HG03575 (cell line): ENCODE data around the gene MMP17.

ENCODE experiments used
- ATAC-seq: cut with Tn5 transposase; IDR thresholded peaks from one replicate; pipeline ENCODE4 v1.9.1; 2021; ENCODE audit not compliant: unreplicated experiment, insufficient number of reproducible peaks, low FRiP score; ENCODE audit errors: extremely low read depth

Gene MMP17

DNA sequence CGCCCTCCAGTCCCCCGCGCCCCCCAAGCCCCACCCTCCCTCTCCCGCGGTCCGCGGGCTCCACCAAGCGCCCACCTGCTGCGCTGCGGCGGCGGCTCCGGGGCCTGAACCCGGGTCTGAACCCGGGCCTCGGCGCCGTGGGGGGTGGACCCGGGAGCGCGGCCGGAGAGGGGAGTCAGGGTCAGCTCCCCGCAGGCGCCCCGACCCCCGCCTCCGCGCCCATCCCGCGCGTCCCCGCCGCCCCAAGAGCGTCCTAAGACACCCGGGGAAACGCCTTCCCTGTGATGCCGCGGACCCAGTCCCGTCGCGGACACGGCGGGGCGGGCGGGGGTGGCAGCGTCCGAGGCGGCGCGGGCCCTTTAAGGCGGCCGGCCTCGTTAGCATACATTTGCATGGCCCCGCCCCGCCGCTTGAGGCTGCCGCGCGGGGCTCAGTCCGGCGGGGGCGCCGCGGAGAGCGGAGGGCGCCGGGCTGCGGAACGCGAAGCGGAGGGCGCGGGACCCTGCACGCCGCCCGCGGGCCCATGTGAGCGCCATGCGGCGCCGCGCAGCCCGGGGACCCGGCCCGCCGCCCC is at the start of gene MMP17:
Gene MMP17 (plus strand): TSS at position 433 of the 574 bp plus-strand sequence. CDS start 102 bp downstream, at position 535.
- ATAC-seq: no peak

- ATAC-seq: no peak
These were observed 49.2 kb upstream of the MMP17 start for GRCh38 chr12:131779027-131779426.

GRCh38 chr12:131782061-131782460 is 46.1 kb upstream of the MMP17 start:
- no peak for ATAC-seq

- ATAC-seq: no peak
These were observed 44.2 kb upstream of the MMP17 start for GRCh38 chr12:131783915-131784541.

DNA sequence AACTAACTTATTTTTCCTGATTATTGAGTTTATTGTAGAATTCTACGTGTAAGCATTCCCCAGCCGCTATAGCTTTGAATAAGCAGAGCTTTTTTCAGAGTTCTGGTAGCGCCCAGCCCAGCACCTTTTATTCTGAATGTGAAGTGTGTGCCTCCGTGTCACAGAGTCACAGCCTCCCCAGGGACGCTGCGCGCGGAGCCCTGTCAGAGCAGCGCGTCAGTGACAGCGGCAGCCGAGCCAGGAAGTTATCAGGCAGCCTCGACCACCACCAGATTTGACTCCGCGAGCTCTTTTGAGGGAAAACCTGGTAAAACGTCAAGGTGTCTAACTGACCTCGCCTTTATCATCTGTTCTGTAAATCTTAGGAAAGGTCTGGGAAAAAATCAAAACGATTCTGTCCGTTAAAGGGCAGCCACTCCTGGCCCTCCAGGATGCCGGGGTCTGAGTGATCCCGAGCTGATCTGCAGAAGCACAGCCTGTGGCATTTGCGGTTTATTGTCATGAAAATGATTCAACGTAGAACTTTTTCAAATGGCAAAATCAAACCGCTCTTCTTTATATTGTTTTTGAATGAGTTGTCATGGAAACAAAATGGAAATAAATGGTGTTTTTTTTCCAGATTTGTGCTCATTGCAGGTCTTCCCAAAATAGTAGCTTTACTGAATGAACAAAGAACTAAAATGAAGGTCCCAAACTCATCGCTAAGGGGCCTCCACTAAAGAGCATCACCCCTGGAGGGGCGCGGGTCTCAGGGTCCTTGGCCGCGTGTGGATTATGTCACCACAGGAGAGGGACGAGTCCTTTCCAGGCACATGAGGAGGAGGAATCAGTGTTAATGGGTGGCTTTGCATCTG is 43.1 kb upstream of the MMP17 start:
- no peak for ATAC-seq

DNA sequence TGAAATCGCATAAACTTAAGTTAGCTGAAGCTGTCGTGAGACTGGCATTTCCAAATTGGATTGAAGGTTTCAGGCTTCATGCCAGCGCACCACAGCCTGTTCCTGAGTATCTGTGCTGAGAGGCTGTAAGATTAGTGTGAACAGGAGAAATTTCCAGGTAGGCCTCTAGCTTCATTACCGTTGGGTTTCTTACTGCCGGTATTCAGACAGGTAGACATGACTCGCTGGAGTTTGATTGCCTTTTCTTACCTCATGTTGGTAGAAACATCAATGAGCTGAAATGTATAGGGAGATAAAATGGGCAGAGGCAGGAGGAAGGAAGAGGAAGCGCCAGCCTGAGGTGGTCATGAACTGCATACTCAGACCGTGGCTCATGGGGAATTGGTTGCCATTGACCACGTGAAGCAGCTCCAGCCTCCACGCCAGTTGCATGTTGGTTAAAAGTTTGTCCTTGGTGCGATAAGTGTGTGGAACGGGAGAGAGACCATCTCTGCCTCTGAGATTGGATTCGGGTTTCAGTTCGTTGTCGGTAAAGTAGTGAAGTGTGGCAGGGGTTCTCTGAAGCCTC is 42.3 kb upstream of the MMP17 start:
- ATAC-seq: no peak

DNA sequence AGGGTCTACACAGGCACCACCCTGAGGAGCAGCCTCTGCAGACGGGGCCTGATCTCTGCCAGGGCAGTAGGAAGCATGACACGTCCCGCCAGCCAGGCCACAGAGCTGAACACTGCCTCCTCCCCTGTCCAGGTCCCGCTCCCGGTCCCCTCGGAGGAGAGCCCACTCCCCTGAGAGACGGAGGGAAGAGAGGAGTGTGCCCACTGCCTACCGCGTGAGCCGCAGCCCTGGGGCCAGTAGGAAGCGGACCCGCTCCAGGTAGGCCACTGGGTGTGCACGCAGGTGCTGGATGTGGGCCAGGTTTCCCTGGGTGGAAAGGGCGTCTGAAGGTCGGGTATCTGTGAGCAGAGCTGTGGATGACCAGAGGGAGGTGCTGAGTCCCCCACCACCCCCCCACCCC is 41.9 kb upstream of the MMP17 start:
- ATAC-seq: no peak

GRCh38 chr12:131787143-131787660 is 41.0 kb upstream of the MMP17 start:
- ATAC-seq: no peak

GRCh38 chr12:131788070-131788469 is 40.1 kb upstream of the MMP17 start:
- ATAC-seq: no peak

GRCh38 chr12:131789638-131790037 is 38.6 kb upstream of the MMP17 start:
- no peak for ATAC-seq

GRCh38 chr12:131793243-131794022 is 34.8 kb upstream of the MMP17 start:
- no peak for ATAC-seq

DNA sequence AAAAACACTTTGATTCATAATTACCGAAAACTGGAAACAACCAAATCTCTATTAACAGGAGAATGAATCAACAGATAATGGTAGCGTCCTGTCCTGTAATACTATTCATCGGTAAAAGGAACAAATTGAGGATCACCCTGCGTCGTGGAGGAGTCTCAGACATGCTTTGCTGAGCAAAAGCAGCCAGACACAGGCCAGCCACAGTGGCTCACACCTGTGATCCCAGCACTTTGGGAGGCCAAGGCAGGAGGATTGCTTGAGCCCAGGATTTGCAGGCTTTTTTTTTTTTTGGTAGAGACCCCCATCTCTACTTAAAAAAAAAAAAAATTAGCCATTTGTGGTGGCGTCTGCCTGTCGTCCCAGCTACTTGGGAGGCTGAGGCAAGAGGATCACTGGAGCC is 34.1 kb upstream of the MMP17 start:
- ATAC-seq: no peak

DNA sequence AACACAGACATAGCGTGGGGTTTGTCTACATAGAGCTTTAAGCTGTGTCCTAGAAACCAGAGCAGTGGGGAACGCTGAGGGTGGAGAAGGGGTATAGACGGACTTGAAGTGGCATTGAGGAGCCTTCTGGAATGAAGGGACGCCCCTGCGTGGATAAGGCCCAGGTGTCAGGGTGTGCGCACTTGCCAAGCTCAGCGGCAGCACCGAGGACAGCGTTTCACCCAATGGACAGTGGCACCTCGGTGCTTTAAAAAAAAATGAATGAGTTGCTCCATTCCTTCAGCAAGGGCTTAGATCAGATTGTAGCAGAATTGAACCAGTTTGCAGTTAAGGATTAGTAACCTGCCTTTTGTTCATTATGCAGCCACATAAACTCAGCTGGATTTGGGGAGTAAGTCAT is 33.6 kb upstream of the MMP17 start:
- ATAC-seq: no peak

DNA sequence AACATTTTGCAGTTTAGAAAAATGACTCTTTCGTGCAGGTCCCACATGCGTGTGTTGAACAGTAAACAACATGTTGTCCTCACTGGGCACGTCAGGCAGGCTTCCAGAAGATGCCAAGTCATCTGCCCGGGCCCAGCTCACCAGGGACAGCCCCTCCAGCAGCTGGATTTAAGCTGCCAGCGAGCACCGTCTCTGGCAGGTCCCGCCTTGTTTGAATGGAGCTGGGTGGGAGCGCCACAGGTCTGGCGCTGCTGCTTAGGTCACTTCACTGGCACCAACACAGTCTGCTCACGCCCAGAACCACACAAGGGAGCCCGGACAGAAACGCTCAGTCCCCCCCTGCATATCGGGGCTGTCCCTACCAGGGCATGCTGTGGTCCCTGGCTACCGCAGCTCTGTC is 33.1 kb upstream of the MMP17 start:
- ATAC-seq: no peak

DNA sequence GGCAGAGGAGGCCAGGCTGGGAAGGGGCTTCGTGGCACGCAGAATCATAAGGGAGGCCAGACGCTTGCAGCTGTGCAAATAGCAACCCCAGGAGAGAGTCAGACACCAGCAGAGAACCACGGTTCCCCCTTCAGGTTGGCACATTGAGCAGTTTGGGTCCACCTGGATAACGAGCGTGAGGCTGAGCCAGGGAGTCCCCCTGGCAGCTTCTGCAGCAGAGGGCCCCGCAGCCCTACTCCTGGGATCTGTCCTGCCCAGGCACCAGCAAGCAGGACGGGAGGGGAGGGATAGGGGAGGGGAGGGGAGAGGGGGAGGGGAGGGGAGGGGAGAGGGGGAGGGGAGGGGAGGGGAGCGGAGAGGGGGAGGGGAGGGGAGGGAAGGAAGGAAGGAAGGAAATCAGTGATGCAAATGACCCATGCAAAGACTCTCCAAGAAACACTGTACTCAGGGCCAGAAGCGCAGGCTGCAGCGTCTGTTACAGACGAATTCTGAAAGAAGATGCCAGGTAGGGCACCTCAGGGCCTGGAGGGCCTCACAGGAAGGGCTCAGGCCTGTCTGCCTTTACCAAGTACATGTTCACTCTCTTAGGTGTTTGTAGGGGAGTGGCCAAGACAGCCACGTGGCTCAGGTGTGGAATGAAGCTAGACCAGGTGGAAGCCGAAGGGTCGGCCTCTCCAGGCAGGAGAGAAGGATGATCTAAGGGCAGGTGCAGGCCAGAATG is 32.3 kb upstream of the MMP17 start:
- ATAC-seq: no peak

- ATAC-seq: no peak
These were observed 31.8 kb upstream of the MMP17 start for GRCh38 chr12:131796411-131796736.

GRCh38 chr12:131796754-131797587 is 31.2 kb upstream of the MMP17 start:
- no peak for ATAC-seq

DNA sequence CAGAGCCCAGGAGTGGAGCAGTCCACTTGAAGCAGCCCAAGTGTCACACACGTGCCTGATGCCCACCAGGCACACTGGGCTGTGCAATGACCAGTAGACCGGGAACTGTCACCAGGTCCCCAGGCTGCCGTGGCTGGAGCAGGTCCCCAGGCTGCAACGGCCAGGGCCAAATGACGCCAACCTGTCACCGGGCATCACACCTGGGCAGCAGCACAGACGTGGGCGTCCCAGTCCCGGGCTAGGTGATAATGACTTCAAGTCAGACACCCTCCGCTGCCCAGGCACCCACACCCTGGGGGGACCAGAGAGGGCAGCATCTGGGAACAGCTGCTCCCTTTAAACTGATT is 30.6 kb upstream of the MMP17 start:
- no peak for ATAC-seq
